Measurements from ENCODE around the gene KLF15. TPM values are rescaled to one million over a fixed set of nuclear protein-coding genes. Genes with fewer than 3 reads are reported as not detected.

KLF15 gene
- total and polyA plus RNA-seq, 9 donors = 13.4 to 83.3 (median 40.0) TPM

GRCh38 chr3:126313166-126313565, 44.0 kb downstream of the KLF15 start:
- Histone ChIP-seq H3K27ac (no peak overlapping the region), H3K4me1 (ENCODE audit: insufficient read depth) (peaks cover 28% of the 10 kb centered on the region), H3K27me3 (no peaks in the 10 kb centered on the region), H3K4me3 (no peak overlapping the region), H3K36me3 (no peaks in the 10 kb centered on the region), H3K9me3 (no peaks in the 10 kb centered on the region)
- 97 to 99% (median 98%) methylated on average over 6 of the region's 6 CpGs for WGBS, 3 donors
- peak in 1 of 5 donors; percentile 22 for DNase-seq
- TF ChIP-seq, protein P1, sequence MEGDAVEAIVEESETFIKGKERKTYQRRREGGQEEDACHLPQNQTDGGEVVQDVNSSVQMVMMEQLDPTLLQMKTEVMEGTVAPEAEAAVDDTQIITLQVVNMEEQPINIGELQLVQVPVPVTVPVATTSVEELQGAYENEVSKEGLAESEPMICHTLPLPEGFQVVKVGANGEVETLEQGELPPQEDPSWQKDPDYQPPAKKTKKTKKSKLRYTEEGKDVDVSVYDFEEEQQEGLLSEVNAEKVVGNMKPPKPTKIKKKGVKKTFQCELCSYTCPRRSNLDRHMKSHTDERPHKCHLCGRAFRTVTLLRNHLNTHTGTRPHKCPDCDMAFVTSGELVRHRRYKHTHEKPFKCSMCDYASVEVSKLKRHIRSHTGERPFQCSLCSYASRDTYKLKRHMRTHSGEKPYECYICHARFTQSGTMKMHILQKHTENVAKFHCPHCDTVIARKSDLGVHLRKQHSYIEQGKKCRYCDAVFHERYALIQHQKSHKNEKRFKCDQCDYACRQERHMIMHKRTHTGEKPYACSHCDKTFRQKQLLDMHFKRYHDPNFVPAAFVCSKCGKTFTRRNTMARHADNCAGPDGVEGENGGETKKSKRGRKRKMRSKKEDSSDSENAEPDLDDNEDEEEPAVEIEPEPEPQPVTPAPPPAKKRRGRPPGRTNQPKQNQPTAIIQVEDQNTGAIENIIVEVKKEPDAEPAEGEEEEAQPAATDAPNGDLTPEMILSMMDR (IDR thresholded peaks at IDR 0.05) = no peak
- TF ChIP-seq EP300 (IDR thresholded peaks at IDR 0.05) (no peak), POLR2A (IDR thresholded peaks at IDR 0.05) (no peak)
- intact Hi-C loops (cut with DNase I) = loop anchor here in 1 of 4 donors (5.0 kb wide), 1 partner anchor 39 kb away; no protein-coding TSS in a partner anchor

- no peak overlapping the region for H3K4me3 ChIP-seq
- DNase-seq = no peak
- peaks cover 28% of the 10 kb centered on the region for H3K4me1 ChIP-seq (ENCODE audit: insufficient read depth)
- H3K27me3 ChIP-seq = no peaks in the 10 kb centered on the region
- H3K27ac ChIP-seq = no peak overlapping the region
- WGBS, 3 donors = 93 to 97% (median 97%) methylated on average over 7 of the region's 7 CpGs
- TF ChIP-seq POLR2A (IDR thresholded peaks at IDR 0.05) = no peak
- no peak for TF ChIP-seq EP300 (IDR thresholded peaks at IDR 0.05)
- TF ChIP-seq, protein P1 (IDR thresholded peaks at IDR 0.05) = no peak
- intact Hi-C loops (cut with DNase I) = loop anchor here in 1 of 4 donors (5.0 kb wide), 1 partner anchor 40 kb away; no protein-coding TSS in a partner anchor
- no peaks in the 10 kb centered on the region for H3K36me3 ChIP-seq
- no peaks in the 10 kb centered on the region for H3K9me3 ChIP-seq
Measured at GRCh38 chr3:126312341-126312740, 44.9 kb downstream of the KLF15 start.

DNA sequence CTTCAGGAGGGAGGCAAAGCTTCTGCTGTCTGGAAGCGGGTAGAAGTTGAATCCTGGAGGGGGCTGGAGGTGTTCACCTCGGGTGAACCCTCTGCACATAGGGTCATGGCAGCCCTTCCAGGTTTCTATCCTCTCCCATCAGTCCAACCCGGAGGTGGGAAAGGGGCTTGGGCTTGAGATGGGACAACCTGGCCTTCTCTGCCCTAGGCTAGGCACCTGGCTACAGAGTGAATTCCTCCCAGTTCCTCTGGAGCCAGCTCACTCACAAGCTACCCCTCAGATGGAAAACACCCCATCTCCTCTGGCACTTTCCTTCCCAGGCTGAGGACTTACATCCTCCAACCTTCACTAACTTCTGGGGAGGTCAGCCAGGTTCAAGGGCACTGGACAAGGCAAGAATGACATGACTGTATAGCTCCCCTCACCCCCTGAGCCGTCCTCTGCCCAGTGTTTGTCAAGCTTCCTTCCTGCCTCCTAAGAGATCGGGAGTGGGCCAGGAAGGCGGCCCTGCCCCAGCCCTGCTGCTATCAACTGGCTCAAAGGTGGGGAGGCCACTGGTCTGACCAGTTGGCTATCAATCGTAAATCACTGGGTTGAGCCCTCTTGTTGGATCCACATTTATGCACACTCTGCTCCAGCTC, 45.8 kb downstream of the KLF15 start:
- WGBS, 3 donors = 83 to 91% (median 85%) methylated on average over 7 of the region's 7 CpGs
- H3K9me3 ChIP-seq = no peaks in the 10 kb centered on the region
- no peaks in the 10 kb centered on the region for H3K36me3 ChIP-seq
- TF ChIP-seq POLR2A (IDR thresholded peaks at IDR 0.05) (no peak), EP300 (IDR thresholded peaks at IDR 0.05) (no peak)
- TF ChIP-seq, protein P1 (IDR thresholded peaks at IDR 0.05) = no peak
- intact Hi-C loops (cut with DNase I) = loop anchor here in 1 of 4 donors (5.0 kb wide), 1 partner anchor 41 kb away; no protein-coding TSS in a partner anchor
- DNase-seq = peak in 1 of 5 donors; percentile 21
- peaks cover 22% of the 10 kb centered on the region for H3K4me1 ChIP-seq (ENCODE audit: insufficient read depth)
- H3K27ac ChIP-seq = no peak overlapping the region
- no peak overlapping the region for H3K4me3 ChIP-seq
- H3K27me3 ChIP-seq = no peaks in the 10 kb centered on the region

GRCh38 chr3:126310816-126311215, 46.4 kb downstream of the KLF15 start:
- TF ChIP-seq EP300 (IDR thresholded peaks at IDR 0.05) = no peak
- Histone ChIP-seq H3K4me3 (no peak overlapping the region), H3K4me1 (ENCODE audit: insufficient read depth) (peaks cover 16% of the 10 kb centered on the region), H3K27ac (no peak overlapping the region), H3K27me3 (no peaks in the 10 kb centered on the region), H3K9me3 (no peaks in the 10 kb centered on the region), H3K36me3 (no peaks in the 10 kb centered on the region)
- WGBS, 3 donors = 60 to 79% (median 79%) methylated on average over 5 of the region's 5 CpGs
- intact Hi-C loops (cut with DNase I) = loop anchor here in 1 of 4 donors (5.0 kb wide), 1 partner anchor 41 kb away; no protein-coding TSS in a partner anchor
- peak in 1 of 5 donors; percentile 17 for DNase-seq

Data from ovary (tissue), 9 donors.